Measurements from ENCODE around the gene TRIM42. TPM values are rescaled to one million over a fixed set of nuclear protein-coding genes. Genes with fewer than 3 reads are reported as not detected.

Gene TRIM42
- total RNA-seq, 3 donors from 2014 or later, result not detected

GRCh38 chr3:140635276-140635675 is 42.6 kb upstream of the TRIM42 start:
- Histone ChIP-seq H3K4me3 (no peak overlapping the region), H3K27ac (no peak overlapping the region), H3K9me3 (no peaks in the 10 kb centered on the region), H3K4me1 (no peaks in the 10 kb centered on the region), H3K36me3 (no peaks in the 10 kb centered on the region), H3K27me3 (no peaks in the 10 kb centered on the region)
- no peak for TF ChIP-seq CTCF (IDR thresholded peaks at IDR 0.05)
- no peak for TF ChIP-seq POLR2AphosphoS5 (IDR thresholded peaks at IDR 0.05)
- TF ChIP-seq POLR2A (IDR thresholded peaks at IDR 0.05), result no peak
- intact Hi-C loops (cut with DNase I; ENCODE audit: low total_unique reads), result no loop called here
- DNase-seq (ENCODE audit: low spot score in 2 of 2), result no peak

- intact Hi-C loops (cut with DNase I; ENCODE audit: low total_unique reads), result no loop called here
- Histone ChIP-seq H3K9me3 (no peaks in the 10 kb centered on the region), H3K4me1 (no peaks in the 10 kb centered on the region), H3K27ac (no peak overlapping the region), H3K4me3 (no peak overlapping the region), H3K36me3 (no peaks in the 10 kb centered on the region), H3K27me3 (no peaks in the 10 kb centered on the region)
- no peak for TF ChIP-seq POLR2A (IDR thresholded peaks at IDR 0.05)
- no peak for TF ChIP-seq CTCF (IDR thresholded peaks at IDR 0.05)
- TF ChIP-seq POLR2AphosphoS5 (IDR thresholded peaks at IDR 0.05), result no peak
- DNase-seq (ENCODE audit: low spot score in 2 of 2), result no peak
Observed at GRCh38 chr3:140636406-140637138, 41.3 kb upstream of the TRIM42 start.

GRCh38 chr3:140651287-140651686 is 26.6 kb upstream of the TRIM42 start:
- H3K27me3 ChIP-seq, result no peaks in the 10 kb centered on the region
- H3K9me3 ChIP-seq, result peaks cover 0 to 5% of the 10 kb centered on the region in 2 donors
- H3K36me3 ChIP-seq, result no peaks in the 10 kb centered on the region
- no peaks in the 10 kb centered on the region for H3K4me1 ChIP-seq
- intact Hi-C loops (cut with DNase I; ENCODE audit: low total_unique reads), result no loop called here
- TF ChIP-seq POLR2A (IDR thresholded peaks at IDR 0.05) (no peak), POLR2AphosphoS5 (IDR thresholded peaks at IDR 0.05) (no peak), CTCF (IDR thresholded peaks at IDR 0.05) (no peak)
- no peak overlapping the region for H3K27ac ChIP-seq
- no peak overlapping the region for H3K4me3 ChIP-seq
- no peak for DNase-seq (ENCODE audit: low spot score in 2 of 2)

- Histone ChIP-seq H3K9me3 (peaks cover 6 to 10% of the 10 kb centered on the region in 2 donors), H3K27ac (no peak overlapping the region), H3K4me1 (no peaks in the 10 kb centered on the region), H3K4me3 (no peak overlapping the region), H3K36me3 (no peaks in the 10 kb centered on the region), H3K27me3 (no peaks in the 10 kb centered on the region)
- DNase-seq (ENCODE audit: low spot score in 2 of 2), result no peak
- TF ChIP-seq POLR2A (IDR thresholded peaks at IDR 0.05) (no peak), POLR2AphosphoS5 (IDR thresholded peaks at IDR 0.05) (no peak), CTCF (IDR thresholded peaks at IDR 0.05) (no peak)
- intact Hi-C loops (cut with DNase I; ENCODE audit: low total_unique reads), result loop anchor here (5.0 kb wide), 1 partner anchor 1153 kb away; no protein-coding TSS in a partner anchor
Observed at GRCh38 chr3:140655678-140656077, 22.2 kb upstream of the TRIM42 start.

- peaks cover 10 to 38% of the 10 kb centered on the region in 2 donors for H3K9me3 ChIP-seq
- no peaks in the 10 kb centered on the region for H3K4me1 ChIP-seq
- H3K4me3 ChIP-seq, result no peak overlapping the region
- H3K36me3 ChIP-seq, result no peaks in the 10 kb centered on the region
- no peaks in the 10 kb centered on the region for H3K27me3 ChIP-seq
- intact Hi-C loops (cut with DNase I; ENCODE audit: low total_unique reads), result no loop called here
- TF ChIP-seq POLR2AphosphoS5 (IDR thresholded peaks at IDR 0.05), result no peak
- TF ChIP-seq CTCF (IDR thresholded peaks at IDR 0.05), result no peak
- H3K27ac ChIP-seq, result no peak overlapping the region
- no peak for DNase-seq (ENCODE audit: low spot score in 2 of 2)
Observed at GRCh38 chr3:140664111-140664510, 13.8 kb upstream of the TRIM42 start.

Measured in breast epithelium (tissue), 4 donors.